Activated naive CD8-positive, alpha-beta T cell treated with anti-CD3 and anti-CD28 coated beads for 36 hours (primary cell): ENCODE data around the gene OR51D1. TPM values are rescaled to one million over a fixed set of nuclear protein-coding genes. Genes with fewer than 3 reads are reported as not detected.

ENCODE experiments used
- DNase-seq: peaks from one replicate; pipeline ENCODE4 v3.0.0; 2021
- H3K27ac Mint-ChIP-seq: one replicate; pipeline ENCODE4 v1.8.0; 2022; ENCODE audit warnings: mild to moderate bottlenecking, moderate library complexity, mixed read lengths
- H3K27me3 Mint-ChIP-seq: one replicate; pipeline ENCODE4 v1.8.0; 2022; ENCODE audit warnings: mild to moderate bottlenecking, mixed read lengths
- H3K36me3 Mint-ChIP-seq: one replicate; pipeline ENCODE4 v1.8.0; 2021; ENCODE audit warnings: mild to moderate bottlenecking, mixed read lengths
- H3K4me1 Mint-ChIP-seq: one replicate; pipeline ENCODE4 v1.8.0; 2021; ENCODE audit warnings: mixed read lengths
- H3K4me3 Mint-ChIP-seq: one replicate; pipeline ENCODE4 v1.8.0; 2022; ENCODE audit warnings: mild to moderate bottlenecking, moderate library complexity, mixed read lengths
- H3K9me3 Mint-ChIP-seq: one replicate; pipeline ENCODE4 v1.8.0; 2022; ENCODE audit warnings: mixed read lengths
- total RNA-seq, 2 experiments: library from RNA; stranded (reverse); gene quantifications; one replicate each; pipeline ENCODE4 v1.2.3, GENCODE V29; 2021

Gene OR51D1
- total RNA-seq, 2 experiments from 2014 or later: not detected

DNA sequence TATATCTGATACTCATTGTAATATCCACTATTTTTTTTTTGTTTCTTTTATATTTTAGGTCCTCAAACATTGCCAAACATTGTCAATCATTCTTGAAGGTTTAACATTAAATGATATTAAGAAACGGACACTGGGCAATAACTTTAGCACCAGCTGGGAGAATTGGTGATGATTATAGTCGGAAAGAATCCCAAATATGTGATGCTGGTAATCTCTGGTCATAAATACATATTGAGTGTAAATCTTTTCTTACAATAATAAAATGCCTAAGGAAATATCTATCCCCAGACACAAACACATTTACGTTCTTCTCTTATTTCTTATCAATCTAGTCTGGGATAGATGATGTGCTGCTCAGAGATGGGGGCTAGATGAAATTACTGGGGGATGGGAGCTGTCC, 35.2 kb downstream of the OR51D1 start:
- DNase-seq: no peak
- H3K9me3 Mint-ChIP-seq: no peaks in the 10 kb centered on the region
- H3K27me3 Mint-ChIP-seq: peaks cover 37% of the 10 kb centered on the region
- H3K4me1 Mint-ChIP-seq: no peaks in the 10 kb centered on the region
- H3K27ac Mint-ChIP-seq: no peak overlapping the region
- no peak overlapping the region for H3K4me3 Mint-ChIP-seq
- no peaks in the 10 kb centered on the region for H3K36me3 Mint-ChIP-seq

DNA sequence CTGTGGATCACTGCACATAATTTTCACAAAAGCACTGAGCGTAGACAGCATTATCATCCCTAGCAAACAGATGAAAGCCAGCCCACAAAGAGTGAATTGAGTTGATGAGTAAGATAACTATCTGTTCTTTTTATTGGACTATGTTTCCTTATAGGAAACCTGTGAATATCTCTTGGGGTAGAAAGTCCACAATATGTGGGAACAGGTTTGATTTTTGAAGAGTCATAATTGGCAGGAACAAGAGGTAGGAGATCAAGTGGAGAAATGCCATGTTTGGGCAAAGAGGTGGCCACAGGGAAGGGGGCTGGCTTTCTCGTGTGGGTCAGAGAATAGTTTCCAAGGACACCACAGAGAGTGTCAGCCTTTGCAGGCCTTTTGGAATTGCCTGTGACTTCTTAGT, 36.5 kb downstream of the OR51D1 start:
- no peak overlapping the region for H3K4me3 Mint-ChIP-seq
- no peaks in the 10 kb centered on the region for H3K36me3 Mint-ChIP-seq
- H3K27me3 Mint-ChIP-seq: peaks cover 37% of the 10 kb centered on the region
- no peaks in the 10 kb centered on the region for H3K9me3 Mint-ChIP-seq
- no peaks in the 10 kb centered on the region for H3K4me1 Mint-ChIP-seq
- no peak overlapping the region for H3K27ac Mint-ChIP-seq
- no peak for DNase-seq

DNA sequence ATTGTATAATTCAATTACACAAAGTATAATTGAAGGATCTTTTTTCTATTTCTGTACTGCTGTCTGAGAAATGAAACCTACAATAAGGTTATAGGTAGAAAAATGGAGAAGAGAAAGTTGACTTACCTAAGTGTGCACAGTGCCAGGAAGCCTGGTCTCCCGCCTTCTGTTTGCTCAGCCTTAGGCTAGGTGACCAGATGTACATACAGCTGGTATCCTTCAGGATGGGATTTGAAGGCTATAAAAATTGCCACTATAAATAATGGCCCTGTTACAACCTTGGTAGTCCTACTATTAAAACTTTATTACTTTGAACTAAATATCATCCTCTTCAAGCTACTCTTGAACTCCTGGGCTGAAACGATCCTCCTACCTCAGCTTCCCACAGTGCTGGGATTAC, 40.7 kb downstream of the OR51D1 start:
- Mint-ChIP-seq H3K4me1 (no peaks in the 10 kb centered on the region), H3K36me3 (no peaks in the 10 kb centered on the region), H3K9me3 (no peaks in the 10 kb centered on the region), H3K4me3 (no peak overlapping the region), H3K27ac (no peak overlapping the region), H3K27me3 (peaks cover 27% of the 10 kb centered on the region)
- DNase-seq: no peak

DNA sequence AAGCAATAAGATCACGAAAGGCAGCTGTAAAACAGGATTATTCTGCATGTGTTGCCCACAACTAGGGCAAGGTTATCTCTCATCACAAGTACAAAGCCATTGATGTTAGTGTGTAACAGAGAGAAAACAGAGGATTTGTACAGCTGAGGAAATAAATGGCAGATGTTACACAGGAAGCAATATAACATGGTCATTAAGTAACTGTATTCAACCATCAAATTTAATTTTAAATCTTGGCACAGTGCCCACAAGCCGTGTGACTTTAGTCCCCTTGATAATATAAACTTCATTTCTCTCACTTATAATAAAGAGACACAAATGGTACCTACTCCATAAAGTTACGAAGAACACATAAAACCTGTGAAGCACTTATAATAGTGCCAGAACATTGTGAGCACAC, 43.1 kb downstream of the OR51D1 start:
- Mint-ChIP-seq H3K36me3 (no peaks in the 10 kb centered on the region), H3K4me1 (no peaks in the 10 kb centered on the region), H3K27me3 (peaks cover 15% of the 10 kb centered on the region), H3K27ac (no peak overlapping the region), H3K9me3 (no peaks in the 10 kb centered on the region), H3K4me3 (no peak overlapping the region)
- no peak for DNase-seq

DNA sequence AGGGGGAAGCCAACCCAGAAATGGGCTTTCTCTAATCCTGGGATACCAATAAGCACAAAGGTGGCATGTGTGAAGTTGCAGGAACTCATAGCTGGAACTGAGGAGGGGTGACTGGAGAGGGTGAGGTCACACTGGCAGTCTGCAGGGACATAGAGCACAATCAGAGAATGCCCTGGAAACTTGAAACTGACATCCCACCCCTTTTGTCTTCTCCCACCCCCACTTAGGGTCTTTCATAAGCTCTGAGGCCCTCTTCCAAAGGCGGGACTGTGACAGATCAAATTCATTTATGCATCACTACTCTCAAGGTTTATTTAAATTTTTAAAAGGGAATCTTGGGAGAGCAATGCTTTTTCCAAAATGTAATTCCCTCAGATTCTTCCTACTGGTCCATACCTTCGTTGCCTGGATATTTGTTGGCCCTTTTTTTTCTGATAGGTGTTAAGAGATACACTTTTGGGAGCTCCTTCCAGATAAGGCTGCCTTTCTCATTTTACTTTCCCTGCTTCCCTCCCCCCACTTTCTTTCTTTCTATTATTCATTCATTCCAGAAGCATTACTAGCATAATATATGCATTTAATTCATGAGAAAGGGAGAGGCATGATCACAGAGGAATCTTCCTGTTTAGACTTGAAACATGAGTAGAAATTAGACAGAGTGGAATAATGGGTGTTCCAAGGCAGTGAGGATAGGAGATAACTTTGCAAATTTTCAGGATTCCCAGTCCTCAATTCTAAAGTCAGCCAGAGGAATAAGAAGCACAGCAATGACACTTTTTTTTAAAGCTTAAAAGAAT, 45.5 kb downstream of the OR51D1 start:
- Mint-ChIP-seq H3K9me3 (no peaks in the 10 kb centered on the region), H3K4me1 (no peaks in the 10 kb centered on the region)

DNA sequence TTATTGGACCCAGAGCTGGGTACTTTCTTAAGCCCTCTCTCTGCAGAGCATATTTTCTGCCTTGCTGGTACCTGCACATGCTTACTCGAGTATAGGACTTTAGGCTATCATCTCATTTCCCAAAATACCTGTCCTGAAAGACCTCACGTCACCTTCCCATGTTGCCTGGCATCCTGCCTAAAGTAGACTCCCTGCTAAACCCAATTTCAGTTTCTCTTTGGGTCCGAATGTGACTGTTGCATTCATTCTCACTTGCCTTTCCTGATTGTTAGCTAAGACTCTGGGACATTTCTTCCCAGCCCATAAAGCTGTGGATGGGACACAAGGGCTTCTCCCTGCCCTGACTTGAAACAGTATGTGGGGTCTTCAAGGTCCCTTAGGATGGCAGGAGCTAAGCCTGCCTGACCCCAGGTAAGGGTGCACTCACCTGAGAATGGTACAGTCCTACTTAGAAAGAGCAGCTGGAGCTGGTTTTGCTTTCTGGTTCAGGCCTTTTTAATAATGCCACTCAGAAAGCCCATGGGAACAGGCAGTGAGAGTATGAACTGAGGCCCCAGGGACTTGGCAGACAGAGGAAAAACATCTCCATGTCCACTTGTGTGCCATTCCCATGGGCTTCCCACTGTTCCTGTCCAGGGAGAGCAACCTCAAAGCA, 47.5 kb downstream of the OR51D1 start:
- Mint-ChIP-seq H3K9me3 (no peaks in the 10 kb centered on the region), H3K4me3 (no peak overlapping the region), H3K36me3 (no peaks in the 10 kb centered on the region), H3K27ac (no peak overlapping the region), H3K4me1 (no peaks in the 10 kb centered on the region), H3K27me3 (peaks cover 3% of the 10 kb centered on the region)
- DNase-seq: no peak

More for the DNA sequence above, 45.5 kb downstream of the OR51D1 start:
- DNase-seq: no peak
- Mint-ChIP-seq H3K27ac (no peak overlapping the region), H3K27me3 (peaks cover 3% of the 10 kb centered on the region), H3K36me3 (no peaks in the 10 kb centered on the region), H3K4me3 (no peak overlapping the region)

Other genes starting within 250 kb of the OR51D1 start
- 10 to 100 TPM; 34.3 to 37.1 TPM for gene TRIM21, start 243.8 kb upstream of the OR51D1 start, total RNA-seq
- gene OR52K2, start 188.2 kb upstream of the OR51D1 start, total RNA-seq: not detected
- gene OR52K1, start 154.8 kb upstream of the OR51D1 start, total RNA-seq: not detected
- gene OR52M1, start 92.3 kb upstream of the OR51D1 start, total RNA-seq: not detected
- gene OR52I2, start 55.7 kb upstream of the OR51D1 start, total RNA-seq: not detected
- gene OR52I1, start 43.4 kb upstream of the OR51D1 start, total RNA-seq: not detected
- 10 to 100 TPM; 11.1 to 12.0 TPM for gene TRIM68, start 29.2 kb upstream of the OR51D1 start, total RNA-seq
- not detected for gene OR51E1, start 6.5 kb downstream of the OR51D1 start, total RNA-seq
- gene OR51E2, start 60.4 kb downstream of the OR51D1 start, total RNA-seq: not detected
- gene MMP26, start 67.3 kb downstream of the OR51D1 start, total RNA-seq: not detected
- gene OR51F1, start 132.5 kb downstream of the OR51D1 start, total RNA-seq: not detected
- gene OR52R1, start 166.9 kb downstream of the OR51D1 start, total RNA-seq: not detected
- not detected for gene OR51F2, start 183.8 kb downstream of the OR51D1 start, total RNA-seq
- gene OR51S1, start 211.7 kb downstream of the OR51D1 start, total RNA-seq: not detected
- gene OR51T1, start 244.4 kb downstream of the OR51D1 start, total RNA-seq: not detected